Gastrocnemius medialis (tissue), 4 donors: Measurements from ENCODE around the gene CACNA1D. TPM values are rescaled to one million over a fixed set of nuclear protein-coding genes. Genes with fewer than 3 reads are reported as not detected.

Experiments used
- ATAC-seq, 2 donors: fragments of 150-250 bp; one replicate each; pipeline ENCODE4 v1.9.1; 2016
- DNase-seq, 2 donors: peaks; one replicate each; pipeline ENCODE4 v3.0.0-alpha.2; 2019
- H3K27ac ChIP-seq, 4 donors: fragments of 200-600 bp; sonication (generic); 1 replicate in 1 of 4; 2 replicates in 3 of 4; pipeline ENCODE4 v1.5.1; 2016 to 2018; ENCODE audit warnings: mild to moderate bottlenecking in 2 of 4, moderate library complexity in 1 of 4
- H3K27me3 ChIP-seq, 3 donors: fragments of 200-600 bp; sonication (generic) in 2 of 3; 1 replicate in 1 of 3; 2 replicates in 2 of 3; pipeline versions ENCODE4 v1.5.1 to v1.6.0; 2016 to 2019; ENCODE audit warnings: mild to moderate bottlenecking in 1 of 3, moderate library complexity in 1 of 3
- H3K36me3 ChIP-seq, 2 donors: fragments of 200-600 bp; sonication (generic) in 1 of 2; one replicate each; pipeline ENCODE4 v1.5.1; 2017 to 2018
- H3K4me1 ChIP-seq, 2 donors: fragments of 200-600 bp; sonication (generic) in 1 of 2; one replicate each; pipeline ENCODE4 v1.5.1; 2016 to 2017; ENCODE audit warnings: mild to moderate bottlenecking in 2 of 2
- H3K4me3 ChIP-seq, 4 donors: fragments of 200-600 bp; sonication (generic) in 3 of 4; 1 replicate in 1 of 4; 2 replicates in 3 of 4; pipeline ENCODE4 v1.5.1; 2016 to 2019; ENCODE audit warnings: mild to moderate bottlenecking in 2 of 4
- H3K9me3 ChIP-seq, 3 donors: fragments of 200-600 bp; sonication (generic) in 2 of 3; 1 replicate in 1 of 3; 2 replicates in 2 of 3; pipeline ENCODE4 v1.5.1; 2016 to 2019
- CTCF ChIP-seq, 5 experiments: fragments of 450-650 bp in 3 of 5; fragments of 200-600 bp in 2 of 5; sonication (generic) in 2 of 5; IDR thresholded peaks in 4 of 5; conservative IDR thresholded peaks in 1 of 5; 1 replicate in 4 of 5; 2 replicates in 1 of 5; pipeline ENCODE4 v1.5.1; 2016 to 2019; ENCODE audit warnings: antibody characterized with exemption in 5 of 5, mild to moderate bottlenecking in 3 of 5, moderate library complexity in 3 of 5
- POLR2A ChIP-seq, 2 donors: fragments of 450-650 bp; IDR thresholded peaks; one replicate each; pipeline ENCODE4 v1.6.1; 2017; ENCODE audit warnings: antibody characterized with exemption in 2 of 2, mild to moderate bottlenecking in 2 of 2, moderate library complexity in 2 of 2
- in situ Hi-C, 4 donors: fragments of 200-750 bp; cut with MboI; loops; one replicate each; pipeline versions ENCODE4 v1.15.0 to v1.8.0; 2017; ENCODE audit warnings: low sequenced_read_pairs in 4 of 4
- intact Hi-C: fragments of 100-400 bp; cut with DNase I; formaldehyde crosslinking; loops from one replicate; pipeline ENCODE4 v1.15.1; 2023; ENCODE audit warnings: low total_unique reads
- total RNA-seq, 4 donors: library from RNA; depleted of rRNA; stranded (reverse); fragments of >200 nt; gene quantifications; one replicate each; pipeline versions ENCODE4 v1.1.0 to v1.2.3, GENCODE V29; 2016

Gene CACNA1D
- total RNA-seq, 4 donors from 2014 or later, result 0.18 to 0.34 TPM; not detected in 2

- intact Hi-C loops (loop anchor here (2.0 kb wide), 1 partner anchor 44 kb away; the partner anchor contains the start of gene SELENOK), in situ Hi-C loops (no loop called here)
- ATAC-seq (no peak), DNase-seq (no peak)
- no peak for TF ChIP-seq CTCF (IDR thresholded peaks at IDR 0.05 in 4 of 5, conservative IDR thresholded peaks at IDR 0.05 in 1 of 5)
- TF ChIP-seq POLR2A (IDR thresholded peaks at IDR 0.05), result no peak
- Histone ChIP-seq H3K27ac (peak overlapping the region in 1 of 4 donors; percentile 74), H3K9me3 (no peaks in the 10 kb centered on the region), H3K27me3 (no peaks in the 10 kb centered on the region), H3K4me1 (peaks cover 0 to 5% of the 10 kb centered on the region in 2 donors), H3K36me3 (no peaks in the 10 kb centered on the region), H3K4me3 (peak overlapping the region; percentile 67 to 82 (median 74))
Observed at GRCh38 chr3:53846851-53847155, 352.4 kb downstream of the CACNA1D start.

- H3K27me3 ChIP-seq, result no peaks in the 10 kb centered on the region
- in situ Hi-C loops (no loop called here), intact Hi-C loops (no loop called here)
Observed at GRCh38 chr3:53849916-53850315, 355.5 kb downstream of the CACNA1D start.

GRCh38 chr3:53850895-53851294, 356.5 kb downstream of the CACNA1D start:
- Histone ChIP-seq H3K4me3 (no peak overlapping the region), H3K27me3 (no peaks in the 10 kb centered on the region), H3K27ac (no peak overlapping the region), H3K36me3 (no peaks in the 10 kb centered on the region), H3K9me3 (no peaks in the 10 kb centered on the region), H3K4me1 (peaks cover 0 to 5% of the 10 kb centered on the region in 2 donors)
- DNase-seq (no peak), ATAC-seq (no peak)
- intact Hi-C loops (no loop called here), in situ Hi-C loops (no loop called here)
- TF ChIP-seq POLR2A (IDR thresholded peaks at IDR 0.05) (no peak), CTCF (IDR thresholded peaks at IDR 0.05 in 4 of 5, conservative IDR thresholded peaks at IDR 0.05 in 1 of 5) (no peak)

More at GRCh38 chr3:53849916-53850315, 355.5 kb downstream of the CACNA1D start:
- Histone ChIP-seq H3K27ac (no peak overlapping the region), H3K36me3 (no peaks in the 10 kb centered on the region), H3K4me1 (peaks cover 0 to 5% of the 10 kb centered on the region in 2 donors), H3K4me3 (no peak overlapping the region), H3K9me3 (no peaks in the 10 kb centered on the region)
- no peak for ATAC-seq
- DNase-seq, result no peak
- TF ChIP-seq CTCF (IDR thresholded peaks at IDR 0.05 in 4 of 5, conservative IDR thresholded peaks at IDR 0.05 in 1 of 5) (no peak), POLR2A (IDR thresholded peaks at IDR 0.05) (no peak)

GRCh38 chr3:53856964-53857363, 362.6 kb downstream of the CACNA1D start:
- no peaks in the 10 kb centered on the region for H3K9me3 ChIP-seq
- no peak for TF ChIP-seq POLR2A (IDR thresholded peaks at IDR 0.05)
- no peak for TF ChIP-seq CTCF (IDR thresholded peaks at IDR 0.05 in 4 of 5, conservative IDR thresholded peaks at IDR 0.05 in 1 of 5)
- no peaks in the 10 kb centered on the region for H3K4me1 ChIP-seq
- intact Hi-C loops, result no loop called here
- DNase-seq (no peak), ATAC-seq (no peak)
- H3K36me3 ChIP-seq, result peaks cover 0 to 29% of the 10 kb centered on the region in 2 donors
- in situ Hi-C loops, result no loop called here
- H3K27me3 ChIP-seq, result no peaks in the 10 kb centered on the region
- H3K27ac ChIP-seq, result no peak overlapping the region
- H3K4me3 ChIP-seq, result no peak overlapping the region

GRCh38 chr3:53858096-53858741, 363.8 kb downstream of the CACNA1D start:
- DNase-seq (no peak), ATAC-seq (no peak)
- no peaks in the 10 kb centered on the region for H3K27me3 ChIP-seq
- no peaks in the 10 kb centered on the region for H3K9me3 ChIP-seq
- H3K4me3 ChIP-seq, result no peak overlapping the region
- H3K27ac ChIP-seq, result no peak overlapping the region
- no peaks in the 10 kb centered on the region for H3K4me1 ChIP-seq
- in situ Hi-C loops, result no loop called here
- intact Hi-C loops, result no loop called here
- H3K36me3 ChIP-seq, result peaks cover 0 to 42% of the 10 kb centered on the region in 2 donors
- no peak for TF ChIP-seq CTCF (IDR thresholded peaks at IDR 0.05 in 4 of 5, conservative IDR thresholded peaks at IDR 0.05 in 1 of 5)
- no peak for TF ChIP-seq POLR2A (IDR thresholded peaks at IDR 0.05)
